ENCODE data around the gene YTHDC2.

The YTHDC2 gene

GRCh38 chr5:113523168-113523567 is 9.7 kb downstream of the YTHDC2 start:
- DNase-seq (ENCODE audit: insufficient read length) (no peak), FAIRE-seq (no peak)
- no peak for TF ChIP-seq POLR2A (IDR thresholded peaks at IDR 0.05; ENCODE audit: low read depth, low read length)
- no peak for TF ChIP-seq POLR2AphosphoS5 (IDR thresholded peaks at IDR 0.05; ENCODE audit: low read depth, low read length)
- TF ChIP-seq TAF1 (IDR thresholded peaks at IDR 0.05; ENCODE audit: borderline replicate concordance, low read depth, low read length): no peak

- no peak for TF ChIP-seq TAF1 (IDR thresholded peaks at IDR 0.05; ENCODE audit: borderline replicate concordance, low read depth, low read length)
- no peak for TF ChIP-seq POLR2A (IDR thresholded peaks at IDR 0.05; ENCODE audit: low read depth, low read length)
- no peak for TF ChIP-seq POLR2AphosphoS5 (IDR thresholded peaks at IDR 0.05; ENCODE audit: low read depth, low read length)
- DNase-seq (ENCODE audit: insufficient read length) (no peak), FAIRE-seq (no peak)
Observed at GRCh38 chr5:113524927-113525326, 11.4 kb downstream of the YTHDC2 start.

GRCh38 chr5:113526421-113526820 is 12.9 kb downstream of the YTHDC2 start:
- FAIRE-seq (no peak), DNase-seq (ENCODE audit: insufficient read length) (no peak)
- TF ChIP-seq POLR2A (IDR thresholded peaks at IDR 0.05; ENCODE audit: low read depth, low read length) (no peak), POLR2AphosphoS5 (IDR thresholded peaks at IDR 0.05; ENCODE audit: low read depth, low read length) (no peak), TAF1 (IDR thresholded peaks at IDR 0.05; ENCODE audit: borderline replicate concordance, low read depth, low read length) (no peak)

GRCh38 chr5:113527746-113528145 is 14.3 kb downstream of the YTHDC2 start:
- DNase-seq (ENCODE audit: insufficient read length) (no peak), FAIRE-seq (no peak)
- TF ChIP-seq POLR2A (IDR thresholded peaks at IDR 0.05; ENCODE audit: low read depth, low read length) (no peak), POLR2AphosphoS5 (IDR thresholded peaks at IDR 0.05; ENCODE audit: low read depth, low read length) (no peak), TAF1 (IDR thresholded peaks at IDR 0.05; ENCODE audit: borderline replicate concordance, low read depth, low read length) (no peak)

GRCh38 chr5:113531481-113532159 is 18.1 kb downstream of the YTHDC2 start:
- DNase-seq (ENCODE audit: insufficient read length): no peak
- FAIRE-seq: no peak
- TF ChIP-seq POLR2AphosphoS5 (IDR thresholded peaks at IDR 0.05; ENCODE audit: low read depth, low read length) (no peak), POLR2A (IDR thresholded peaks at IDR 0.05; ENCODE audit: low read depth, low read length) (no peak), TAF1 (IDR thresholded peaks at IDR 0.05; ENCODE audit: borderline replicate concordance, low read depth, low read length) (no peak)

GRCh38 chr5:113538313-113538712 is 24.8 kb downstream of the YTHDC2 start:
- FAIRE-seq (no peak), DNase-seq (ENCODE audit: insufficient read length) (no peak)
- TF ChIP-seq TAF1 (IDR thresholded peaks at IDR 0.05; ENCODE audit: borderline replicate concordance, low read depth, low read length) (no peak), POLR2AphosphoS5 (IDR thresholded peaks at IDR 0.05; ENCODE audit: low read depth, low read length) (no peak), POLR2A (IDR thresholded peaks at IDR 0.05; ENCODE audit: low read depth, low read length) (no peak)

- FAIRE-seq: no peak
Observed at GRCh38 chr5:113546703-113547183, 33.2 kb downstream of the YTHDC2 start.

GRCh38 chr5:113548396-113548795 is 34.9 kb downstream of the YTHDC2 start:
- FAIRE-seq: no peak
- no peak for TF ChIP-seq TAF1 (IDR thresholded peaks at IDR 0.05; ENCODE audit: borderline replicate concordance, low read depth, low read length)
- no peak for TF ChIP-seq POLR2A (IDR thresholded peaks at IDR 0.05; ENCODE audit: low read depth, low read length)
- no peak for TF ChIP-seq POLR2AphosphoS5 (IDR thresholded peaks at IDR 0.05; ENCODE audit: low read depth, low read length)

More at GRCh38 chr5:113546703-113547183, 33.2 kb downstream of the YTHDC2 start:
- no peak for TF ChIP-seq POLR2A (IDR thresholded peaks at IDR 0.05; ENCODE audit: low read depth, low read length)
- TF ChIP-seq TAF1 (IDR thresholded peaks at IDR 0.05; ENCODE audit: borderline replicate concordance, low read depth, low read length): no peak
- TF ChIP-seq POLR2AphosphoS5 (IDR thresholded peaks at IDR 0.05; ENCODE audit: low read depth, low read length): no peak
- no peak for DNase-seq (ENCODE audit: insufficient read length)

GRCh38 chr5:113552137-113552536 is 38.6 kb downstream of the YTHDC2 start:
- no peak for FAIRE-seq
- DNase-seq (ENCODE audit: insufficient read length): no peak
- TF ChIP-seq TAF1 (IDR thresholded peaks at IDR 0.05; ENCODE audit: borderline replicate concordance, low read depth, low read length) (no peak), POLR2AphosphoS5 (IDR thresholded peaks at IDR 0.05; ENCODE audit: low read depth, low read length) (no peak), POLR2A (IDR thresholded peaks at IDR 0.05; ENCODE audit: low read depth, low read length) (no peak)

More at GRCh38 chr5:113548396-113548795, 34.9 kb downstream of the YTHDC2 start:
- DNase-seq (ENCODE audit: insufficient read length): no peak

GRCh38 chr5:113552620-113553019 is 39.1 kb downstream of the YTHDC2 start:
- no peak for FAIRE-seq

GRCh38 chr5:113562828-113563400 is 49.4 kb downstream of the YTHDC2 start:
- FAIRE-seq (no peak), DNase-seq (ENCODE audit: insufficient read length) (no peak)
- no peak for TF ChIP-seq POLR2A (IDR thresholded peaks at IDR 0.05; ENCODE audit: low read depth, low read length)
- no peak for TF ChIP-seq POLR2AphosphoS5 (IDR thresholded peaks at IDR 0.05; ENCODE audit: low read depth, low read length)
- TF ChIP-seq TAF1 (IDR thresholded peaks at IDR 0.05; ENCODE audit: borderline replicate concordance, low read depth, low read length): no peak

More at GRCh38 chr5:113552620-113553019, 39.1 kb downstream of the YTHDC2 start:
- no peak for TF ChIP-seq POLR2AphosphoS5 (IDR thresholded peaks at IDR 0.05; ENCODE audit: low read depth, low read length)
- TF ChIP-seq TAF1 (IDR thresholded peaks at IDR 0.05; ENCODE audit: borderline replicate concordance, low read depth, low read length): no peak
- TF ChIP-seq POLR2A (IDR thresholded peaks at IDR 0.05; ENCODE audit: low read depth, low read length): no peak
- no peak for DNase-seq (ENCODE audit: insufficient read length)

GRCh38 chr5:113569396-113569795 is 55.9 kb downstream of the YTHDC2 start:
- no peak for FAIRE-seq
- TF ChIP-seq POLR2AphosphoS5 (IDR thresholded peaks at IDR 0.05; ENCODE audit: low read depth, low read length) (no peak), TAF1 (IDR thresholded peaks at IDR 0.05; ENCODE audit: borderline replicate concordance, low read depth, low read length) (no peak), POLR2A (IDR thresholded peaks at IDR 0.05; ENCODE audit: low read depth, low read length) (no peak)
- no peak for DNase-seq (ENCODE audit: insufficient read length)
